Activated naive CD8-positive, alpha-beta T cell treated with anti-CD3 and anti-CD28 coated beads for 36 hours (primary cell): ENCODE measurements around the gene NFIA. TPM values are rescaled to one million over a fixed set of nuclear protein-coding genes. Genes with fewer than 3 reads are reported as not detected.
A peak's percentile ranks its signal among the peaks of the same experiment; 100 is the strongest.

Experiments used
- DNase-seq: peaks from one replicate; pipeline ENCODE4 v3.0.0; 2021
- H3K27ac Mint-ChIP-seq: one replicate; pipeline ENCODE4 v1.8.0; 2022; ENCODE audit warnings: mild to moderate bottlenecking, moderate library complexity, mixed read lengths
- H3K27me3 Mint-ChIP-seq: one replicate; pipeline ENCODE4 v1.8.0; 2022; ENCODE audit warnings: mild to moderate bottlenecking, mixed read lengths
- H3K36me3 Mint-ChIP-seq: one replicate; pipeline ENCODE4 v1.8.0; 2021; ENCODE audit warnings: mild to moderate bottlenecking, mixed read lengths
- H3K4me1 Mint-ChIP-seq: one replicate; pipeline ENCODE4 v1.8.0; 2021; ENCODE audit warnings: mixed read lengths
- H3K4me3 Mint-ChIP-seq: one replicate; pipeline ENCODE4 v1.8.0; 2022; ENCODE audit warnings: mild to moderate bottlenecking, moderate library complexity, mixed read lengths
- H3K9me3 Mint-ChIP-seq: one replicate; pipeline ENCODE4 v1.8.0; 2022; ENCODE audit warnings: mixed read lengths
- total RNA-seq, 2 experiments: library from RNA; stranded (reverse); gene quantifications; one replicate each; pipeline ENCODE4 v1.2.3, GENCODE V29; 2021

The NFIA gene
- total RNA-seq, 2 experiments from 2014 or later = 1.3 to 1.7 TPM

DNA sequence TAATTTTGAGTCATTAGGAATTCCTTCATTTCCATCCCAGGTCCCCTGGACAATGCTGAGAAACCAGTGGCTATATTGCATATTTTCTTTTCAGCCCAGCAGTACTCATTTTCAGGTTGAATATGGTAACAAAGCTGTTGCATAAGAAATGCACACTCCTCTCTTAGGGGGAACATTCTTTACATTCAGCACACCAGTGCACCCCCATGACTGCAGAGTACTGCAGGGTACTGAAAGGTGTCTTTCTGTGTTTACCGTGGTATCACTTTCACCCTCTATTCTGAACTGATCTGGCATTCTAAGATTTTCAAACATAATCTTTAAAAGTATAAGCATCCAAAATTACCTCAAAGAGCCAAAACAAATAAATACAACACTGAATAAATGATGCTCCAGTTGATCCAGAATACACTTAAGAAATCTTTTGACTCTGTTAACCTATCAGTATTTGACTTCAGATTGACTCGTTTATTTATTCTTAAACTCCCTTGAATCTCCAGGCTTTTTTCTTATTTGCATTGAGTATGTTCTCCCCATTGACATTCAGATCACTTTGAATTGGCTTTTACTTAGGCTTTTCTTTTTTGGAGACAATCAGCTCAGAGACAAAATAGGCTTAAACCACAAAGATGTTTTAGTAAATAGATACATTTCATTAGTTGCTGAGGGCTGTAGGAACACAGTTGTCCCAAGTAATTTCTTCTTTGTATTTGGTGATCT lies 213.6 kb downstream of the NFIA start:
- no peak for DNase-seq
- no peaks in the 10 kb centered on the region for H3K27me3 Mint-ChIP-seq
- no peak overlapping the region for H3K27ac Mint-ChIP-seq
- H3K9me3 Mint-ChIP-seq = peaks cover 3% of the 10 kb centered on the region
- H3K36me3 Mint-ChIP-seq = peaks cover 3% of the 10 kb centered on the region
- H3K4me3 Mint-ChIP-seq = no peak overlapping the region
- peaks cover 4% of the 10 kb centered on the region for H3K4me1 Mint-ChIP-seq

DNA sequence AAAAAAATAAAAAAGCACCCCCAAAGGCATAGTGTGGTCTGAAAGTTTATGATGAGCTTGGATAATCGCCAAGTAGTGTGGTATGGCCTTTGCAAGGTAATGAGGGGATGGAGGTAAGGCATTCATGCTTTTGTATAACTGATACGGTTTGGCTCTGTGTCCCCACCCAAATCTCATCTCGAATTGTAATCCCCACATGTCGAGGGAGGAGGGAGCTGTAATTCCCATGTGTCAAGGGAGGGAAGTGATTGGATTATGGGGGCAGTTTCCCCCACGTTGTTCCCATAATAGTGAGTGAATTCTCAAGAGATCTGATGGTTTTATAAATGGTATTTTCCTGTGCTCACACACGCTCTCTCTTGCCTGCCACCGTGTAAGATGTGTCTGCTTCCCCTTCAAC lies 215.5 kb downstream of the NFIA start:
- peaks cover 3% of the 10 kb centered on the region for H3K9me3 Mint-ChIP-seq
- DNase-seq = no peak
- H3K4me1 Mint-ChIP-seq = peaks cover 21% of the 10 kb centered on the region
- peaks cover 3% of the 10 kb centered on the region for H3K36me3 Mint-ChIP-seq
- no peak overlapping the region for H3K4me3 Mint-ChIP-seq
- no peak overlapping the region for H3K27ac Mint-ChIP-seq
- H3K27me3 Mint-ChIP-seq = no peaks in the 10 kb centered on the region

DNA sequence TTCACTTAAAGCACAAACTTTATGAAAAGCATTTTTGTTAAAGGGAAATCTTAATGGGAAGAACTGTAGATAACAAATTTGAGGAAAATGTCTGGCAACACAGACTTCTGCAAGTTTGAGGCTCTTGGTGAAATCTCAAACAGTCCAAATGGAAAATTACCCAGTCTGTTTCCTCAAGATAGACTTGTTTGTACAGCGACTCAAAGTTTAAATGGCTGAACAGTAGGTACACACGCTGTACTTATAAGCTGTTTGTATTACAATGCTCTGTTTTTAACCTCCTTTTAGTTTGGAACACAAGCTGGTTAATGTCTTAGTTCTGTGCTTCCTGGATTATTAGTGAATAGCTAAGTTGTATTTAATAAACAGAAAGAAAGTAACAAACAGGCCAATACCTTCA lies 217.1 kb downstream of the NFIA start:
- DNase-seq = no peak
- Mint-ChIP-seq H3K4me1 (peaks cover 26% of the 10 kb centered on the region), H3K27ac (no peak overlapping the region), H3K4me3 (no peak overlapping the region), H3K27me3 (peaks cover 3% of the 10 kb centered on the region), H3K9me3 (peaks cover 3% of the 10 kb centered on the region), H3K36me3 (peaks cover 3% of the 10 kb centered on the region)

DNA sequence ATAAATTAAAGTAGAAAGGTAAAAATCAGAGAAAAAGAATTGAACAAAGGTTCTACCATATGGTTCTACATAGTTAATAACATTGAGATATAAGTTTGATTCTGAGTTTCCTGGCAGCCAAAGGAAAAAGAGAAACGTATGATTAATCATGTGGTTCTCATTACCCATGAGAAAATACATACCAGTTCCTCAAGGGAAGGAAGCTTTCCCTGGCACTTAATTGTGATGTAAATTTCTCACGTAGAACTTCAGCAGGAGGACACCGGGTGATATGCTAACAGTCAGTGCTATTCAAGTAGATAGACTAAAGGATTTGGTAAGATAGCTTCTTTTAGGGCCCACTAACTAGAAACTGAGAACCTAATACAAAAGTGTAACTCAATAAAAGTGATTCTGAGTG lies 218.5 kb downstream of the NFIA start:
- Mint-ChIP-seq H3K4me1 (peaks cover 26% of the 10 kb centered on the region), H3K27ac (peak overlapping the region; percentile 32), H3K9me3 (peaks cover 3% of the 10 kb centered on the region), H3K4me3 (no peak overlapping the region), H3K27me3 (peaks cover 4% of the 10 kb centered on the region), H3K36me3 (peaks cover 3% of the 10 kb centered on the region)
- DNase-seq = no peak

DNA sequence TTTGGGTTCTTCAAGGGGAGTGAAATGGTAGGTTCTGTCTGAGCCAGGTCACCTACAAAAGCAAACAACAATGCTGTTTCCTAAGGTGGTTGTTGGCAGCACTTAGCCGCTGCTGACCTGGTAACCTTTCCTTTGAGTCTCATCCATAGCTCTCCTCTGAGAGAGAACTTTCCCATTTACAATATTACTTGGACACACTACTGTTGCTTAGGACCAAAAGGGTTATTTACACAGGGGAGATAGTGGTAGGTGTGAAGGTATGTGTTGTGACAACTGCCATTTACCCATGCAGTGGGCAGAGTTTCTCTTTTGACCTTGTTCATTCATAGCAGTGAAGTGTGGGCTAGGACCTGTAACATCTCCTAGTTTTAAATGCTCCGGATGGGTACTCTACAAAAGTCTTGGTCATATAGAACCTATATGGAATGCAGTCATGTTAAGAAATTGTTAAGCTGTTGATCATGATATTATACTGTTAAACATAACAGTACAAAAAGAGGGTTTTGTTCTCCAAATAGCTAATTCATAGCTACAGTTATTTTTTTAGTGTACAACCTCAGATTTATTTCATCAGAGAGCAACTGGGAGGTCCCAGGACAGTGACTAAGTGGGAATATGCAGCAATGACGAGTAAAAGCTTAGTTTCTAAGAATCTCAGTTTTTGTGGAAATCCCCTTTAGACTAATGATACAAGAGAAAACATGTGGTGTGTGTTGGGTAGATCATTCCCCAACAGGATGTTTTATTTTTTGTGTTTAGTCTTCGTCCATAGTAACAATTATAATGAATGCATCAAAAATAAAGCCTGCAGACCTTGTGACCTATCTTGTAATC lies 219.7 kb downstream of the NFIA start:
- Mint-ChIP-seq H3K27me3 (peaks cover 4% of the 10 kb centered on the region), H3K27ac (peak overlapping the region; percentile 83), H3K4me3 (no peak overlapping the region), H3K4me1 (peaks cover 24% of the 10 kb centered on the region), H3K9me3 (peaks cover 3% of the 10 kb centered on the region), H3K36me3 (peaks cover 3% of the 10 kb centered on the region)
- DNase-seq = peak; percentile 3

DNA sequence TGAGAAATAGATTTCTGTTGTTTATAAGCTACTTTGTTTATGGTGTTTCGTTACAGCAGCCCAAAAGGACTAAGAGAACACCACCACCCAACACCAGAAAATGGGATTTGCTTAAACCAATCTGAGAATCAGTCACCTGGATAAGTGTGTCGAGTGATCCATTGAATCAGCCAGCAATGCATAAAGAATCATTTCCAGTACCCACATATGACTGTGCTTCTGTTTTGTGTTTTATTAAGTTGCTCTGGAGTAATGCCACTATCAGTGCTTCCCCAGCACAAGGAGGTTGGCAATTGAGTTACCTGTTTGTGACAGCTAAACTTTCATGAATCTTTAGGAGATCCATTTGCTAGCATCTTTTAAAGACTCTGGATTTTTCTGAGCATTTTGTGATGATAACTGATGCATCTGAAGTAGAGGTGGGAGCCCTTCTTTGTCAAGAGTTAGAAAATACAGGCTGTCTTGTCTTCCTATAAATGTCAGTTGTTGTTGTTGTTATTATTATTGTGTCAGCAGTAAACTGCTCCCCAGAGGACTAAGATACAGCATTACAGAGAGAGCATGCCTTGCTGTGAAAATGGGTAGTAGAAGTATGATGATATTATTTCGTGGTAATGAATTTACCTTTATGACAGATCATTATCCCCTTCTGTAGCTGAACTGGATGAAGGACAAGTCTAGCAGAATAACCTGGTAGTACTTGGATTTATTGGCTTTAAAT lies 225.2 kb downstream of the NFIA start:
- Mint-ChIP-seq H3K27ac (no peak overlapping the region), H3K4me1 (peaks cover 8% of the 10 kb centered on the region), H3K4me3 (no peak overlapping the region), H3K27me3 (peaks cover 4% of the 10 kb centered on the region), H3K9me3 (no peaks in the 10 kb centered on the region), H3K36me3 (no peaks in the 10 kb centered on the region)
- DNase-seq = no peak

DNA sequence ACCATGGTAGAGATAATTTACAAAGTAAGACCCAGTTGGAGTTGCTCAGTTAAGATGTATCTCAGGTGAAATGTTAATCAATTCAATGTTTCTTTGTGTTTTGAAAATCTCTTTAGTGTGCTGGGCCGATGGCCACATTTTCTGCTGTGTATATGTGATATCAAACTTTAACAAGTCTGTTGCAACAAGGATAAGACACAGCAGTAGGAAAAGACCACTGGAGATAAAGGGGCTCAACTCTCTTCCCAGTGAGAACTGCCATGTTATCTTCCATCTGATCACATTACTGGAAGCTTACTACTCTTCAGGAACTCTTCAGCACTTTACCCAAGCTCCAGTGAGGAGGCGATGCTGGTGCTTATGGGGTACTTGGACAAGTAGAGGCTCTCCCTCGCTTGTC lies 227.7 kb downstream of the NFIA start:
- no peaks in the 10 kb centered on the region for H3K27me3 Mint-ChIP-seq
- peaks cover 1% of the 10 kb centered on the region for H3K9me3 Mint-ChIP-seq
- H3K4me3 Mint-ChIP-seq = no peak overlapping the region
- DNase-seq = no peak
- H3K27ac Mint-ChIP-seq = no peak overlapping the region
- H3K36me3 Mint-ChIP-seq = no peaks in the 10 kb centered on the region
- H3K4me1 Mint-ChIP-seq = no peaks in the 10 kb centered on the region

DNA sequence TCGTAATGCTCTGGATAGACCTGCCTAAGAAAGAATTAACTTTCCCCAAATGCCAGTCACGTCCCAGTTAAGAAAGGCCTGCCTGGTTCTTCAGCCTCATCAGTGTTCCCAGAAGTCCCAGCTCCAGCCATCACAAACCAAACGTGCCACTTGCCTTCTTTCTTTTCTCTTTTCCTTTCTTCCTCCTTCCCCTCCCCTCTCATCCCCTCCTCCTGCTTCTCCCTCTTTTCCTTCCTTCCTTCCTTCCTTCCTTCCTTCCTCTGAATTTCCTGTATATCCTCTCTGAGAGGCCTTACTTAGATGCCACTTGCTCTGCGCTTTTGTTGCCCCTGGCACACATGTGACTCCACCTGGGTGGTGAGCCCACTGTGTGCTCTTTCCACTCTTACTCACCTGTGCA lies 228.2 kb downstream of the NFIA start:
- Mint-ChIP-seq H3K4me3 (no peak overlapping the region), H3K27ac (no peak overlapping the region), H3K36me3 (no peaks in the 10 kb centered on the region), H3K27me3 (no peaks in the 10 kb centered on the region), H3K4me1 (no peaks in the 10 kb centered on the region), H3K9me3 (peaks cover 1% of the 10 kb centered on the region)
- DNase-seq = no peak

DNA sequence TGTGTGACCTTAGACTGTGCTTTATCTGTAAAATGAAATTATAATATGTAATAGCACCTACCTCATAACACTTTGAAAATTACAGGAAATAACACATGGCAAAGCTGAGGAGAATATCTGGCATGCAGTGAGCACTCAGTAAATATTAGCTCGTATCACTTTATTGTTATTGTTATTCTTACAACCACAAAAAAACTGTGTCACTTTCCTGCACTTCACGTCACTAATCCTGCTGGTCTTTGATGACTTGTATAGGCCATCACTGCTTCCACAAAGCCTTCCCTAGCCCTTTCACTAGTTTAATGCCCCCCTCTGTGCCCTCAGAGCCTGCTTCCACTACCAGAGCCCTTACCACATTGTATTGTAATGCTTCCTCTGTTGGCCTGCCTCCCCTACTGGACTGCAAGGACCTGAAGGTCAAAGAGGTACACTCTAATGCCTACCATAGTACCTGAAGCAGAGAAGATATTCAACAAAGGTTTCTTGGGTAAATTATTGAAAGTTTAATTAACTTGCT lies 231.6 kb downstream of the NFIA start:
- Mint-ChIP-seq H3K9me3 (peaks cover 1% of the 10 kb centered on the region), H3K27ac (no peak overlapping the region), H3K4me3 (no peak overlapping the region), H3K4me1 (peaks cover 5% of the 10 kb centered on the region), H3K36me3 (no peaks in the 10 kb centered on the region), H3K27me3 (no peaks in the 10 kb centered on the region)
- DNase-seq = no peak

DNA sequence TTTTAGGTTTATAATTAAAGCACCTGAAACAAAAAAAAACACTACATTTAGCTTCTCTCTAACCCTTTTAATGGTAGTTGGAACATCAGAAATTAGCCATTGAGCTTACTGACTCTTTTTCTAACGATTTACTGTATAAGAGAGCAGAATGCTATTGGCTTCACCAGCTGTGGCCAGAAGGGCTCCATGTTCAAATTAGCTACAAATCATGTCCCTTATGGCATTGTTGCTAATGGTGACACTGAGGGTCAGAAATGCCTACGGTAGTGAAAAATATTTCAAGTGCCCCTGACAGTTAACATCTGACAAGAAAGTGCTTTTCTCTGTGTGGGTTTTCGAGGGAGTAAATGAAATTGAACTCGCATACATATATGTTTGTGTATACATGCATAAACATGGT lies 232.7 kb downstream of the NFIA start:
- peaks cover 1% of the 10 kb centered on the region for H3K9me3 Mint-ChIP-seq
- no peak overlapping the region for H3K27ac Mint-ChIP-seq
- H3K4me1 Mint-ChIP-seq = peaks cover 15% of the 10 kb centered on the region
- no peak for DNase-seq
- H3K4me3 Mint-ChIP-seq = no peak overlapping the region
- H3K36me3 Mint-ChIP-seq = no peaks in the 10 kb centered on the region
- H3K27me3 Mint-ChIP-seq = no peaks in the 10 kb centered on the region

DNA sequence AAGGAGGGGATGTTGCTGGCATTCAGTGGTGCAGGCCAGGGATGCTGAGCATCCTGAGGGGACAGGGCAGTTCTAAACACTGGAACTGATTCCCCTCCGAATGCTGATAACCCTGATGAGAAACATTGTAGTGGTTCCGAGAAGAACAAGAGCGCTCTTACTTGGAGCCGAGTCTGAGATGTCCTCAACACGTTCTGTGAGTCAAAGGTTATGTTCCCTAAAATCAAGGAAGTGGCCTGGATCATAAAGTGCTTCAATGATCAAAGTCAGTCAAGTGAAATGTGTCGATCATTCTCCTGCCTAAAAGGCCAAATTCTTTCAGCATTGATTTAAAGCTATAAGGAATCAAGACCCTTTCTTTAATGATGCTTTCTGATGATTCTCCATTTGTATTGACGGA lies 234.1 kb downstream of the NFIA start:
- H3K9me3 Mint-ChIP-seq = peaks cover 3% of the 10 kb centered on the region

DNA sequence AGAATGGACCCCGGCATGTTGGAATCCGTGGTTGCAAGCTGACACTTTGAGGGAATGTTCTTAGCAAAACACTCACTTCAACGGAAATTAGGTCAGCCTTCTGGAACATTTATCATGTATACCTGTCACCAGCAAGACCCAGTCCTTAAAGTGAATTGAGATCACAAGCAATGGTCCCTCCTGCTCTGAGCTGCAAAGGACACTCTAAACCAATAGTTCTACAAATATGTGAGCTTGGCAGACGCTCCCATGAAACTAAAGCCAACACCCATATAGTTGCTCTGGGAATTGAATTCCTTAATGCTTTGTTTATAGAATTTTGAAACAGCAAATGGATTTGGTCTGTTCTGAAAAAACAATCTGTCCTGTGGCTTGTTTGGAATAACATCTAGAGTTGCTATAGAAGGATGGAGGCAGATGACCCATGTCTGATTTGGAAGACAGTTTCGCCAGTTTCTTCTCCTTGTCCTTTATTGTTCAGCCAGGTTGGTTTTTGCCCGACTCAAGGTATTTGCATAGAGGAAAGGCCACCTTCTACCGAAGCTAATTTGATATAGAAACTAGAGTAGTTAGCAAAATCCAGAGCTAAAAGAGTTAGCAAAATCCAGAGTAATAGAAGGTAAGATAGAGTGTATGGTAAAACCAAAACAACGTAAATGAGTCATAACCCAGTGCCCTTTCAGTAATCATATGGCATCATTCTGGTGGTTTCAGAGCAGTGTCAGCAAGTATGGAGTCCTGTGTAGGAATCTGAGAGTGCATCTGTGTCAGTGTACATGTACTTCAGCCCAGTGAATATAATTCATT lies 236.2 kb downstream of the NFIA start:
- H3K4me3 Mint-ChIP-seq = no peak overlapping the region
- H3K9me3 Mint-ChIP-seq = peaks cover 3% of the 10 kb centered on the region
- peak overlapping the region; percentile 83 for H3K27ac Mint-ChIP-seq
- DNase-seq = peak; percentile 12
- H3K4me1 Mint-ChIP-seq = peaks cover 20% of the 10 kb centered on the region
- H3K27me3 Mint-ChIP-seq = peaks cover 3% of the 10 kb centered on the region
- H3K36me3 Mint-ChIP-seq = no peaks in the 10 kb centered on the region

More for the DNA sequence above, 234.1 kb downstream of the NFIA start:
- Mint-ChIP-seq H3K27me3 (peaks cover 3% of the 10 kb centered on the region), H3K4me3 (no peak overlapping the region), H3K27ac (no peak overlapping the region), H3K36me3 (no peaks in the 10 kb centered on the region), H3K4me1 (peaks cover 16% of the 10 kb centered on the region)
- DNase-seq = no peak

DNA sequence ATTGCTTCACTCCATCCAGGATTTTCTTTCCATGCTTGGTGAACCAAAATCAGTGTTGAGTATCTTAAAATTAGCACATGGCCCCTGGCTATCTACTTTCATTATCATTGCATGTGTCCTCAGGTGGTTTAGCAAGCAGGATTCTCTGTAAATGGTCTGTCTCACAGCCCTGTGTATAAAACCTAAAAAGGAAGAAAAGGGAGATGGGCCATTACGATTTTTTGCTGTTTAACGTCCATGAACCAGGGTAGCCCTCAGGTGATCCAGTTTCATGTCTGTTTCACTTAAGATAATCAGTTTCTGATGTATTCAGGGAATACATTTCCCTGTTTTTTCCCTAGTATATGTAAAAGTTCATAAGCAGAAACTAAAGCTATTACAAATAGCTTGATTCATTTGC lies 238.2 kb downstream of the NFIA start:
- H3K4me1 Mint-ChIP-seq = peaks cover 26% of the 10 kb centered on the region
- H3K36me3 Mint-ChIP-seq = no peaks in the 10 kb centered on the region
- no peak overlapping the region for H3K27ac Mint-ChIP-seq
- no peak overlapping the region for H3K4me3 Mint-ChIP-seq
- peaks cover 3% of the 10 kb centered on the region for H3K27me3 Mint-ChIP-seq
- peaks cover 2% of the 10 kb centered on the region for H3K9me3 Mint-ChIP-seq
- DNase-seq = no peak

DNA sequence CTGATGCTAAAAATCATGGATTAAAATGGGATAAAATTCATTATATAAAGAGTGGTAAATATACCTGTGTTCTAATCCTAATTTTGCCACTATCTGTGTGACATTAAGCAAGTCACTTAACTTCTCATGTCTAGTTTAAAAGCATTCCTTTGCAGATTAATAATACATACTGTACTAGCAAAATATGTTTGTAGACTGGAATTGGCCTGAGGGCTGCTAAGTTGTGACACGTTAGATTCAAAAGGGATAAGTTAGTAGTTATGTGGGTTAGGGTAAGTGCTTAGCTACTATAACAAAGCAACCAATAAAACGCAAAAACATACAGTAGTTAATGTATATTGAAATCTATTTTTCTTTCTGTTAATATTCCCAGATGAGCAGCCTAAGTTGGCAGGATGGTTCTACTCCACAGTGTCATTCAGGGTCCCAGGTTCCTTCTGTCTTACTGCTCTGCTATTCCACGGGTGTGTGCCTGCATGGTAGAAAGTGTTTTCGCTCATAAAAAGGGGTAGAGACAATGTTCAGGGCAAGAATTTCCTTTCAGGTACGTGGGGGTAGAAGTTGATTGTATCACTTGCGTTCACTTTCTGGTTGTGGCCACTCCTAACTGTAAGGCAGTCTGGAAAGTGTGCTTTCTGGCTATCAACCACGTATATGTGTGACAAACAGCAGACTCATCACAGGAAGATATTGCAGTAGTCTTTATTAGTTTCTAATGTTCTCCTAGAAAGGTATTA lies 239.8 kb downstream of the NFIA start:
- peaks cover 2% of the 10 kb centered on the region for H3K9me3 Mint-ChIP-seq
- peaks cover 3% of the 10 kb centered on the region for H3K27me3 Mint-ChIP-seq
- no peaks in the 10 kb centered on the region for H3K36me3 Mint-ChIP-seq
- no peak for DNase-seq
- peak overlapping the region; percentile 11 for H3K27ac Mint-ChIP-seq
- peaks cover 27% of the 10 kb centered on the region for H3K4me1 Mint-ChIP-seq
- H3K4me3 Mint-ChIP-seq = no peak overlapping the region
